K562 (cell line): ENCODE measurements around the gene TM7SF2. TPM values are rescaled to one million over a fixed set of nuclear protein-coding genes. Genes with fewer than 3 reads are reported as not detected.

ENCODE experiments used
- BCOR ChIP-seq: fragments of 450-650 bp; IDR thresholded peaks from 2 replicates; pipeline ENCODE4 v1.6.1; 2016
- CBX2 ChIP-seq: fragments of 200-600 bp; sonication (generic); IDR thresholded peaks from one replicate; pipeline ENCODE4 v1.6.1; 2012; ENCODE audit warnings: mild to moderate bottlenecking, low read length, inconsistent platforms; ENCODE audit not compliant: insufficient read depth, poor library complexity, severe bottlenecking
- E2F6 ChIP-seq, 2 experiments: IDR thresholded peaks; 2 replicates each; pipeline ENCODE4 v1.6.1; 2011; ENCODE audit warnings: borderline replicate concordance in 1 of 2, control low read depth in 1 of 2, low read depth in 1 of 2, low read length in 1 of 2, mild to moderate bottlenecking in 1 of 2, mixed read lengths in 1 of 2, moderate library complexity in 1 of 2; ENCODE audit not compliant: insufficient read depth in 1 of 2, insufficient read length in 1 of 2, poor library complexity in 1 of 2, severe bottlenecking in 1 of 2; ENCODE audit errors: extremely low read depth in 1 of 2
- HMGN3 ChIP-seq: IDR thresholded peaks from 2 replicates; pipeline ENCODE4 v1.6.1; 2011; ENCODE audit warnings: borderline replicate concordance, low read depth, mild to moderate bottlenecking, mixed read lengths, low read length; ENCODE audit not compliant: insufficient read length; ENCODE audit errors: extremely low read depth
- KLF10 ChIP-seq: fragments of 250-450 bp; sonication (Bioruptor Pico); IDR thresholded peaks from 2 replicates; pipeline ENCODE4 v1.6.1; 2021; ENCODE audit warnings: matching md5 sums
- NBN ChIP-seq: fragments of 450-650 bp; IDR thresholded peaks from 2 replicates; pipeline ENCODE4 v1.6.1; 2016; ENCODE audit warnings: low read depth, mild to moderate bottlenecking
- PPARD ChIP-seq: fragments of 250-450 bp; sonication (Bioruptor Pico); IDR thresholded peaks from 2 replicates; pipeline ENCODE4 v1.8.0; 2022; ENCODE audit warnings: inconsistent platforms, mild to moderate bottlenecking, moderate library complexity
- RAD21 ChIP-seq, 2 experiments: fragments of 250-450 bp in 1 of 2; fragments of 450-650 bp in 1 of 2; sonication (Bioruptor Pico) in 1 of 2; formaldehyde crosslinking in 1 of 2; IDR thresholded peaks in 1 of 2; conservative IDR thresholded peaks in 1 of 2; 2 replicates each; pipeline versions ENCODE4 v1.4.0 to v1.8.0; 2020 to 2022; ENCODE audit warnings: mild to moderate bottlenecking in 2 of 2, moderate library complexity in 1 of 2
- UBTF ChIP-seq, 2 experiments: IDR thresholded peaks; 2 replicates each; pipeline ENCODE4 v1.6.1; 2012; ENCODE audit warnings: improper control_type of control experiment in 2 of 2, low read depth in 2 of 2, low read length in 2 of 2, borderline replicate concordance in 1 of 2
- ZBTB17 ChIP-seq: fragments of 450-650 bp; formaldehyde crosslinking; IDR thresholded peaks from 2 replicates; pipeline ENCODE4 v1.4.0; 2020; ENCODE audit warnings: mild to moderate bottlenecking
- ZBTB8A ChIP-seq: fragments of 450-650 bp; IDR thresholded peaks from 2 replicates; pipeline ENCODE4 v1.6.1; 2018; ENCODE audit warnings: mild to moderate bottlenecking, moderate library complexity; ENCODE audit not compliant: partially characterized antibody
- ZNF133 ChIP-seq: fragments of 250-450 bp; sonication (Bioruptor Pico); IDR thresholded peaks from 2 replicates; pipeline ENCODE4 v1.4.0; 2020; ENCODE audit warnings: mild to moderate bottlenecking
- ZNF696 ChIP-seq: fragments of 250-450 bp; sonication (Bioruptor Pico); conservative IDR thresholded peaks from 2 replicates; pipeline ENCODE4 v1.4.0; 2020; ENCODE audit warnings: mild to moderate bottlenecking, moderate library complexity
- polyA plus RNA-seq, 8 experiments: library from polyadenylated mRNA; depleted of rRNA in 4 of 8; stranded (reverse) in 5 of 8; unstranded in 3 of 8; fragments of >200 nt; fragmentation: Nextera tagmentation in 2 of 8; fragmentation: Illumina TruSeq in 1 of 8; extraction: Ambion mirVana in 2 of 8; extraction: Trizol in 1 of 8; gene quantifications; 2 replicates each; pipeline versions ENCODE4 v1.2.1 to v1.2.3, GENCODE V29; 2011 to 2014; ENCODE audit warnings: inconsistent platforms in 1 of 8, missing spikeins in 1 of 8
- total RNA-seq, 7 experiments: library from RNA; depleted of rRNA in 6 of 7; stranded (reverse); fragments of >200 nt in 6 of 7; fragmentation: Illumina TruSeq in 2 of 7; extraction: Trizol in 2 of 7; gene quantifications; 2 replicates each; pipeline versions ENCODE4 v1.2.1 to v1.2.3, GENCODE V29; 2011 to 2021; ENCODE audit warnings: low replicate concordance in 1 of 7
- TF ChIP-seq, protein P1 (sequence below): fragments of 450-650 bp; IDR thresholded peaks from 2 replicates; pipeline ENCODE4 v1.6.1; 2018; ENCODE audit warnings: mild to moderate bottlenecking, low read depth; ENCODE audit not compliant: partially characterized antibody
- TF ChIP-seq, protein P2 (sequence below): fragments of 450-650 bp; IDR thresholded peaks from 2 replicates; pipeline ENCODE4 v1.6.1; 2016; ENCODE audit warnings: mild to moderate bottlenecking
- TF ChIP-seq, protein P3 (sequence below): fragments of 250-450 bp; sonication (Bioruptor Pico); IDR thresholded peaks from 2 replicates; pipeline ENCODE4 v1.4.0; 2020; ENCODE audit warnings: borderline replicate concordance

TM7SF2 gene
- total and polyA plus RNA-seq, 9 of the 15 experiments (the other 6 are each of a cell fraction or from before 2014, with no cell fraction given): 1.2 to 22.0 (median 14.3) TPM

DNA sequence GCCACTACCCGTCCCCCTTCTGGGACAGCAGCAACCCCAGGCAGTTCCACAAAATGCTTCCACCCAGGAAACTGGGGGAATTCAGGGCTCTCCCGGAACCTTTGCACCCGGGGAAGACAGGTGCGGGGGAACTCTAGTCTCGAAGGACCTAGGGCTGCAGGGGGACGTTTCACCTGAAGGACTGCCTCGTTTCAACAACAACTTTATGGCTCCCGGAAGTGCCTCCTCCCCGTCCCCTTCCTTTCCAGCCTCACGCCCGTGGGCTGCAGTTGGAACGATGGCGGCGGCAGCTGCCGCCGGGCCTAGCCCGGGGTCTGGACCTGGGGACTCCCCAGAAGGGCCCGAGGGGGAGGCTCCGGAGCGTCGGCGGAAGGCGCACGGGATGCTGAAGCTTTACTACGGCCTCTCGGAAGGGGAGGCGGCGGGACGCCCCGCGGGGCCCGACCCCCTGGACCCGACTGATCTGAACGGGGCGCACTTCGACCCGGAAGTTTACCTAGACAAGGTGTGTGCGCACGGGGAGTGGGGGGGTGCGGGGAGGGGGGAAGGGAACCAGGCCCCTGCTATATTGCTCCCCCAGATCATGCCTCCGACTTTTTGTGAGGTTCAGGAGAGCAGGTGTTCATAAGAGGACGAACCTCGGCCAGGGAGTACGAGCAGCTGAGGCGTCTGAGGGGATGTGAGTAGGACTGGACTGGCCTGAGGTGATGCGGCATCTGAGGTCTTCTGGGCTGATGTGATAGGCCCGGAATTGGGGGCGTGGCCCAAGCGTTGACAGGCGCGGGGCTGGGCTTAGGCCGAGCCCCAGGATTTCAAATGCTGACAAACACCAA is 15.5 kb upstream of the TM7SF2 start, which contains the start of gene VPS51 (continued):
- TF ChIP-seq E2F6 (IDR thresholded peaks at IDR 0.05; ENCODE audit: borderline replicate concordance in 1 of 2, extremely low read depth in 1 of 2, insufficient read depth in 1 of 2, insufficient read length in 1 of 2, low read depth in 1 of 2, low read length in 1 of 2, poor library complexity in 1 of 2, severe bottlenecking in 1 of 2): peak; percentile 30 to 37
- TF ChIP-seq KLF10: no peak
- no peak for TF ChIP-seq BCOR
- peak; percentile 51; the same call in 1 of the 2 replicates for TF ChIP-seq NBN
- peak; percentile 69; the same call in 1 of the 2 replicates for TF ChIP-seq ZBTB17 (CRISPR knock-in tag)
- TF ChIP-seq, protein P1, sequence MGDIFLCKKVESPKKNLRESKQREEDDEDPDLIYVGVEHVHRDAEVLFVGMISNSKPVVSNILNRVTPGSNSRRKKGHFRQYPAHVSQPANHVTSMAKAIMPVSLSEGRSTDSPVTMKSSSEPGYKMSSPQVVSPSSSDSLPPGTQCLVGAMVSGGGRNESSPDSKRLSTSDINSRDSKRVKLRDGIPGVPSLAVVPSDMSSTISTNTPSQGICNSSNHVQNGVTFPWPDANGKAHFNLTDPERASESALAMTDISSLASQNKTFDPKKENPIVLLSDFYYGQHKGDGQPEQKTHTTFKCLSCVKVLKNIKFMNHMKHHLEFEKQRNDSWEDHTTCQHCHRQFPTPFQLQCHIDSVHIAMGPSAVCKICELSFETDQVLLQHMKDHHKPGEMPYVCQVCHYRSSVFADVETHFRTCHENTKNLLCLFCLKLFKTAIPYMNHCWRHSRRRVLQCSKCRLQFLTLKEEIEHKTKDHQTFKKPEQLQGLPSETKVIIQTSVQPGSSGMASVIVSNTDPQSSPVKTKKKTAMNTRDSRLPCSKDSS: no peak
- TF ChIP-seq PPARD (CRISPR knock-in tag): no peak
- TF ChIP-seq ZBTB8A: no peak
- 0 out of 4 replicates have a peak, but pooled peaks of 1 of the 2 experiments have one; percentile 14 for TF ChIP-seq RAD21 (CRISPR knock-in tag; conservative IDR thresholded peaks at IDR 0.05 in 1 of 2, IDR thresholded peaks at IDR 0.05 in 1 of 2)
- TF ChIP-seq CBX2: no peak
- no peak for TF ChIP-seq ZNF133 (CRISPR knock-in tag)
- TF ChIP-seq HMGN3: peak; percentile 71
- TF ChIP-seq ZNF696: no peak
- TF ChIP-seq, protein P2, sequence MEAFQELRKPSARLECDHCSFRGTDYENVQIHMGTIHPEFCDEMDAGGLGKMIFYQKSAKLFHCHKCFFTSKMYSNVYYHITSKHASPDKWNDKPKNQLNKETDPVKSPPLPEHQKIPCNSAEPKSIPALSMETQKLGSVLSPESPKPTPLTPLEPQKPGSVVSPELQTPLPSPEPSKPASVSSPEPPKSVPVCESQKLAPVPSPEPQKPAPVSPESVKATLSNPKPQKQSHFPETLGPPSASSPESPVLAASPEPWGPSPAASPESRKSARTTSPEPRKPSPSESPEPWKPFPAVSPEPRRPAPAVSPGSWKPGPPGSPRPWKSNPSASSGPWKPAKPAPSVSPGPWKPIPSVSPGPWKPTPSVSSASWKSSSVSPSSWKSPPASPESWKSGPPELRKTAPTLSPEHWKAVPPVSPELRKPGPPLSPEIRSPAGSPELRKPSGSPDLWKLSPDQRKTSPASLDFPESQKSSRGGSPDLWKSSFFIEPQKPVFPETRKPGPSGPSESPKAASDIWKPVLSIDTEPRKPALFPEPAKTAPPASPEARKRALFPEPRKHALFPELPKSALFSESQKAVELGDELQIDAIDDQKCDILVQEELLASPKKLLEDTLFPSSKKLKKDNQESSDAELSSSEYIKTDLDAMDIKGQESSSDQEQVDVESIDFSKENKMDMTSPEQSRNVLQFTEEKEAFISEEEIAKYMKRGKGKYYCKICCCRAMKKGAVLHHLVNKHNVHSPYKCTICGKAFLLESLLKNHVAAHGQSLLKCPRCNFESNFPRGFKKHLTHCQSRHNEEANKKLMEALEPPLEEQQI: no peak
- no peak for TF ChIP-seq UBTF (IDR thresholded peaks at IDR 0.05; ENCODE audit: borderline replicate concordance in 1 of 2, low read depth in 2 of 2, low read length in 2 of 2)
- TF ChIP-seq, protein P3, sequence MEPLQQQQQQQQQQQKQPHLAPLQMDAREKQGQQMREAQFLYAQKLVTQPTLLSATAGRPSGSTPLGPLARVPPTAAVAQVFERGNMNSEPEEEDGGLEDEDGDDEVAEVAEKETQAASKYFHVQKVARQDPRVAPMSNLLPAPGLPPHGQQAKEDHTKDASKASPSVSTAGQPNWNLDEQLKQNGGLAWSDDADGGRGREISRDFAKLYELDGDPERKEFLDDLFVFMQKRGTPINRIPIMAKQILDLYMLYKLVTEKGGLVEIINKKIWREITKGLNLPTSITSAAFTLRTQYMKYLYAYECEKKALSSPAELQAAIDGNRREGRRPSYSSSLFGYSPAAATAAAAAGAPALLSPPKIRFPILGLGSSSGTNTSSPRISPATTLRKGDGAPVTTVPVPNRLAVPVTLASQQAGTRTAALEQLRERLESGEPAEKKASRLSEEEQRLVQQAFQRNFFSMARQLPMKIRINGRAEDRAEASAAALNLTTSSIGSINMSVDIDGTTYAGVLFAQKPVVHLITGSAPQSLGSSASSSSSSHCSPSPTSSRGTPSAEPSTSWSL (CRISPR knock-in tag): no peak
